Cardiac fibroblast (primary cell): Measurements from ENCODE around the gene ACP4.

Experiments
- DNase-seq, 2 donors: peaks; one replicate each; pipeline versions ENCODE4 v3.0.0 to v3.0.0-alpha.2; 2010; ENCODE audit warnings: low read depth in 2 of 2
- H3K4me3 ChIP-seq, 2 donors: replicated peaks in 1 of 2; 1 replicate in 1 of 2; 2 replicates in 1 of 2; pipeline ENCODE4 v1.5.1; 2011; ENCODE audit warnings: low read depth in 2 of 2, low read length in 2 of 2, mild to moderate bottlenecking in 2 of 2, moderate library complexity in 1 of 2
- CTCF ChIP-seq: IDR thresholded peaks from one replicate; pipeline ENCODE4 v1.5.1; 2011; ENCODE audit warnings: low read depth, mild to moderate bottlenecking, low read length, inconsistent platforms

The ACP4 gene

GRCh38 chr19:50843205-50843604, 53.0 kb downstream of the ACP4 start:
- no peak for DNase-seq
- H3K4me3 ChIP-seq, result no peak overlapping the region
- no peak for TF ChIP-seq CTCF

- no peak for DNase-seq
- no peak overlapping the region for H3K4me3 ChIP-seq
- TF ChIP-seq CTCF, result no peak
Observed at GRCh38 chr19:50843701-50844221, 53.5 kb downstream of the ACP4 start.

- no peak for DNase-seq
- no peak for TF ChIP-seq CTCF
- no peak overlapping the region for H3K4me3 ChIP-seq
Observed at GRCh38 chr19:50844296-50844935, 54.2 kb downstream of the ACP4 start.
